HepG2 (cell line): ENCODE results near the gene LMCD1. TPM values are rescaled to one million over a fixed set of nuclear protein-coding genes. Genes with fewer than 3 reads are reported as not detected.

Experiments
- ATAC-seq: fragments of 200-7000 bp; cut with Tn5 transposase; 3 replicates; pipeline ENCODE4 v1.9.1; 2020; ENCODE audit warnings: mild to moderate bottlenecking, moderate library complexity
- BruUV-seq: library from RNA; stranded (reverse); fragments of 400-500 nt; replicated peaks from 2 replicates; lab custom pipeline; 2021; lab: Mats Ljungman, UMichigan
- CTCF ChIA-PET: fragments of 300-600 bp; formaldehyde crosslinking; extraction: SDS; loops from one replicate; lab custom pipeline; 2021; ENCODE audit warnings: low total read pairs, inconsistent platforms, low intra/inter-chr PET ratio; lab: Yijun Ruan, JAX
- POLR2A ChIA-PET: fragments of 350-600 bp; sonication (Branson Sonifier 250); formaldehyde crosslinking; loops from one replicate; lab custom pipeline; 2020; ENCODE audit warnings: antibody characterized with exemption, inconsistent platforms; lab: Yijun Ruan, JAX
- DNase-seq: peaks from one replicate; pipeline ENCODE4 v3.0.0-alpha.2; 2015; ENCODE audit warnings: low spot score
- FAIRE-seq: peaks from 3 replicates; lab custom pipeline; 2011; peaks lifted over from hg19 to GRCh38; lab: Jason Lieb, UNC
- H2AFZ ChIP-seq: one replicate; pipeline ENCODE4 v1.6.1; 2011; ENCODE audit warnings: low read length, inconsistent platforms
- H3K27ac ChIP-seq: fragments of 300-600 bp; 3 replicates; pipeline ENCODE4 v1.8.0; 2011; ENCODE audit warnings: mixed run types, mild to moderate bottlenecking, mixed read lengths, low read length, inconsistent platforms; ENCODE audit not compliant: insufficient read depth; ENCODE audit errors: extremely low read length
- H3K27me3 ChIP-seq, 2 experiments: fragments of 200-600 bp in 1 of 2; 2 replicates in 1 of 2; 3 replicates in 1 of 2; pipeline versions ENCODE4 v1.6.0 to v1.8.0; 2011; ENCODE audit warnings: low read length in 2 of 2, mild to moderate bottlenecking in 2 of 2, moderate library complexity in 2 of 2, inconsistent platforms in 1 of 2; ENCODE audit not compliant: insufficient read depth in 2 of 2, control insufficient read depth in 1 of 2
- H3K36me3 ChIP-seq, 2 experiments: fragments of 200-600 bp in 1 of 2; replicated peaks in 1 of 2; 2 replicates in 1 of 2; 3 replicates in 1 of 2; pipeline versions ENCODE4 v1.5.1 to v1.8.0; 2011; ENCODE audit warnings: low read length in 2 of 2, inconsistent platforms in 1 of 2; ENCODE audit not compliant: insufficient read depth in 2 of 2, control insufficient read depth in 1 of 2
- H3K4me1 ChIP-seq: 2 replicates; pipeline ENCODE4 v1.5.1; 2012; ENCODE audit warnings: low read length, inconsistent platforms; ENCODE audit not compliant: insufficient read depth
- H3K4me2 ChIP-seq: 2 replicates; pipeline ENCODE4 v1.6.0; 2011; ENCODE audit warnings: low read depth, low read length, inconsistent platforms
- H3K4me3 ChIP-seq, 3 experiments: fragments of 200-600 bp in 1 of 3; sonication (generic), shearing (Covaris generic) in 1 of 3; replicated peaks in 1 of 3; 2 replicates each; pipeline ENCODE4 v1.5.1; 2011 to 2016; ENCODE audit warnings: low read length in 3 of 3, inconsistent platforms in 2 of 3, low read depth in 2 of 3, mild to moderate bottlenecking in 2 of 3, control low read depth in 1 of 3, mixed read lengths in 1 of 3; ENCODE audit not compliant: insufficient read depth in 1 of 3
- H3K79me2 ChIP-seq: one replicate; pipeline ENCODE4 v1.6.1; 2011; ENCODE audit warnings: low read length, inconsistent platforms; ENCODE audit not compliant: insufficient read depth
- H3K9ac ChIP-seq: 2 replicates; pipeline ENCODE4 v1.6.0; 2011; ENCODE audit warnings: mild to moderate bottlenecking, low read depth, low read length, inconsistent platforms; ENCODE audit not compliant: insufficient read depth
- H3K9me3 ChIP-seq: 2 replicates; pipeline ENCODE4 v1.5.1; 2012; ENCODE audit warnings: mild to moderate bottlenecking, low read length
- H4K20me1 ChIP-seq: 2 replicates; pipeline ENCODE4 v1.6.0; 2011; ENCODE audit warnings: inconsistent platforms, mild to moderate bottlenecking, low read length, moderate library complexity; ENCODE audit not compliant: insufficient read depth
- ATM ChIP-seq: fragments of 450-650 bp; IDR thresholded peaks from 2 replicates; pipeline ENCODE4 v1.7.1; 2017; ENCODE audit warnings: mild to moderate bottlenecking, borderline replicate concordance
- NFAT5 ChIP-seq: sonication (generic); formaldehyde crosslinking; IDR thresholded peaks from 2 replicates; pipeline ENCODE4 v1.4.0; 2020; ENCODE audit warnings: missing genetic modification reagents
- SUZ12 ChIP-seq: fragments of 150-350 bp; IDR thresholded peaks from 2 replicates; pipeline ENCODE4 v1.6.1; 2014; ENCODE audit warnings: low read depth, low read length
- TEAD2 ChIP-seq: sonication (generic); formaldehyde crosslinking; IDR thresholded peaks from 2 replicates; pipeline ENCODE4 v1.9.0; 2021; ENCODE audit warnings: missing genetic modification reagents
- ZC3H13 ChIP-seq: sonication (generic); formaldehyde crosslinking; IDR thresholded peaks from 2 replicates; pipeline ENCODE4 v1.8.1; 2023; ENCODE audit warnings: mild to moderate bottlenecking, missing genetic modification reagents, moderate library complexity
- ZNF232 ChIP-seq: sonication (generic); formaldehyde crosslinking; IDR thresholded peaks from 2 replicates; pipeline ENCODE4 v1.4.0; 2020; ENCODE audit warnings: missing genetic modification reagents, borderline replicate concordance
- ZNF512 ChIP-seq: sonication (generic); formaldehyde crosslinking; IDR thresholded peaks from 2 replicates; pipeline ENCODE4 v1.4.0; 2020; ENCODE audit warnings: mild to moderate bottlenecking, missing genetic modification reagents
- ZNF549 ChIP-seq: sonication (generic); formaldehyde crosslinking; IDR thresholded peaks from 2 replicates; pipeline ENCODE4 v1.5.0; 2020; ENCODE audit warnings: missing genetic modification reagents
- ZNF616 ChIP-seq: sonication (generic); formaldehyde crosslinking; IDR thresholded peaks from 2 replicates; pipeline ENCODE4 v1.5.0; 2020; ENCODE audit warnings: low read depth, mild to moderate bottlenecking, missing genetic modification reagents
- ZNF646 ChIP-seq: sonication (generic); formaldehyde crosslinking; IDR thresholded peaks from 2 replicates; pipeline ENCODE4 v1.9.0; 2021; ENCODE audit warnings: mild to moderate bottlenecking, missing genetic modification reagents
- ZNF790 ChIP-seq: sonication (generic); formaldehyde crosslinking; IDR thresholded peaks from 2 replicates; pipeline ENCODE4 v1.8.0; 2022; ENCODE audit warnings: missing genetic modification reagents, mild to moderate bottlenecking, borderline replicate concordance
- WGBS: methylation state at CpG from one replicate; pipeline ENCODE4 v1.1.6; 2017; ENCODE audit warnings: low lambda C conversion rate; 5-methylcytosine and 5-hydroxymethylcytosine counted together
- in situ Hi-C: cut with HindIII; loops from 2 replicates; pipeline ENCODE4 v1.10.0; 2017; ENCODE audit warnings: low pct_unique_long_range_greater_than_20kb; ENCODE audit not compliant: extremely low pct_ligation_motif_present
- intact Hi-C: fragments of 100-400 bp; cut with micrococcal nuclease; formaldehyde crosslinking; loops from one replicate; pipeline ENCODE4 v1.10.0; 2022; ENCODE audit not compliant: unreplicated experiment
- polyA plus RNA-seq, 8 experiments: library from polyadenylated mRNA; depleted of rRNA in 3 of 8; stranded (reverse) in 7 of 8; unstranded in 1 of 8; fragments of >200 nt; fragmentation: Illumina TruSeq in 4 of 8; extraction: Trizol in 4 of 8; gene quantifications; 2 replicates each; pipeline versions ENCODE4 v1.2.1 to v1.2.3, GENCODE V29; 2011 to 2016; ENCODE audit warnings: low read depth in 4 of 8, missing spikeins in 1 of 8, mixed read lengths in 1 of 8; ENCODE audit not compliant: insufficient read depth in 1 of 8
- total RNA-seq, 5 experiments: library from RNA; depleted of rRNA; stranded (reverse); fragments of >200 nt; fragmentation: Illumina TruSeq; extraction: Trizol; gene quantifications; 2 replicates each; pipeline ENCODE4 v1.2.3, GENCODE V29; 2016; ENCODE audit warnings: low read depth in 1 of 5

The LMCD1 gene
- total and polyA plus RNA-seq, 2 of the 13 experiments (the other 11 are each of a cell fraction or from before 2014, with no cell fraction given) = 6.2 to 7.1 TPM

- Histone ChIP-seq H3K9me3 (no peaks in the 10 kb centered on the region), H3K9ac (no peak overlapping the region), H3K27me3 (no peaks in the 10 kb centered on the region), H3K4me2 (no peak overlapping the region), H3K4me3 (no peak overlapping the region), H4K20me1 (no peaks in the 10 kb centered on the region), H3K4me1 (peaks cover 13% of the 10 kb centered on the region), H3K27ac (no peak overlapping the region), H2AFZ (no peak overlapping the region), H3K36me3 (peaks cover 0 to 1% of the 10 kb centered on the region in 2 experiments; a peak in 3 of 5 replicates), H3K79me2 (no peaks in the 10 kb centered on the region)
- ChIA-PET POLR2A (no interaction called here), CTCF (no interaction called here)
- no peak for ATAC-seq
- in situ Hi-C loops (no loop called here), intact Hi-C loops (no loop called here)
- BruUV-seq = no TSS peak
- FAIRE-seq = no peak
- WGBS = 85% methylated on average over 3 of the region's 3 CpGs
- DNase-seq = no peak
- TF ChIP-seq SUZ12 (no peak), ZNF646 (CRISPR knock-in tag) (no peak), ZNF616 (CRISPR knock-in tag) (no peak), NFAT5 (CRISPR knock-in tag) (no peak), ZC3H13 (CRISPR knock-in tag) (no peak), ZNF512 (CRISPR knock-in tag) (no peak), ZNF549 (CRISPR knock-in tag) (no peak), ZNF790 (CRISPR knock-in tag) (no peak), ATM (no peak), TEAD2 (CRISPR knock-in tag) (no peak), ZNF232 (CRISPR knock-in tag) (no peak)
Observed at GRCh38 chr3:8524249-8524648, 22.6 kb downstream of the LMCD1 start.
